ENCODE data around the gene BCL2L14. TPM values are rescaled to one million over a fixed set of nuclear protein-coding genes. Genes with fewer than 3 reads are reported as not detected.

Gene BCL2L14
- total RNA-seq, 1 experiment from 2014 or later: not detected

GRCh38 chr12:12083688-12084087 is 12.9 kb downstream of the BCL2L14 start:
- BruUV-seq (replicated peaks): no TSS peak
- CTCF ChIA-PET: interaction anchor here (0.5 to 5.0 kb wide), 6 partner anchors 226 to 543 kb away, joined by 3 to 51 read pairs (median 4); no protein-coding TSS in a partner anchor

GRCh38 chr12:12086362-12086761 is 15.6 kb downstream of the BCL2L14 start:
- Mint-ChIP-seq H3K9me3 (ENCODE audit: unreplicated experiment) (no peaks in the 10 kb centered on the region), H3K27ac (ENCODE audit: low read depth, unreplicated experiment) (no peak overlapping the region), H3K27me3 (ENCODE audit: insufficient read depth, unreplicated experiment) (no peaks in the 10 kb centered on the region), H3K4me1 (ENCODE audit: insufficient read depth, unreplicated experiment) (no peaks in the 10 kb centered on the region), H3K36me3 (ENCODE audit: insufficient read depth, unreplicated experiment) (no peaks in the 10 kb centered on the region), H3K4me3 (ENCODE audit: unreplicated experiment) (no peak overlapping the region)
- intact Hi-C loops (cut with micrococcal nuclease): no loop called here
- no TSS peak for BruUV-seq (replicated peaks)
- TF ChIP-seq CTCF (IDR thresholded peaks at IDR 0.05; ENCODE audit: unreplicated experiment): no peak
- no peak for DNase-seq (ENCODE audit: unreplicated experiment)
- CTCF ChIA-PET: interaction anchor here (0.5 to 3.3 kb wide), 4 partner anchors 49 to 273 kb away, joined by 3 to 10 read pairs (median 3); no protein-coding TSS in a partner anchor
- POLR2A ChIA-PET: interaction anchor here (0.6 kb wide), 1 partner anchor 271 kb away, joined by 4 read pairs; no protein-coding TSS in a partner anchor

More at GRCh38 chr12:12083688-12084087, 12.9 kb downstream of the BCL2L14 start:
- no peaks in the 10 kb centered on the region for H3K27me3 Mint-ChIP-seq (ENCODE audit: insufficient read depth, unreplicated experiment)
- intact Hi-C loops (cut with micrococcal nuclease): loop anchor here (5.0 kb wide), 1 partner anchor 529 kb away; the partner anchor contains the start of gene CREBL2
- no peaks in the 10 kb centered on the region for H3K36me3 Mint-ChIP-seq (ENCODE audit: insufficient read depth, unreplicated experiment)
- no peaks in the 10 kb centered on the region for H3K4me1 Mint-ChIP-seq (ENCODE audit: insufficient read depth, unreplicated experiment)
- H3K4me3 Mint-ChIP-seq (ENCODE audit: unreplicated experiment): no peak overlapping the region
- no peak for DNase-seq (ENCODE audit: unreplicated experiment)
- POLR2A ChIA-PET: no interaction called here
- no peaks in the 10 kb centered on the region for H3K9me3 Mint-ChIP-seq (ENCODE audit: unreplicated experiment)
- no peak overlapping the region for H3K27ac Mint-ChIP-seq (ENCODE audit: low read depth, unreplicated experiment)
- no peak for TF ChIP-seq CTCF (IDR thresholded peaks at IDR 0.05; ENCODE audit: unreplicated experiment)

GRCh38 chr12:12086973-12087692 is 16.4 kb downstream of the BCL2L14 start:
- intact Hi-C loops (cut with micrococcal nuclease): no loop called here
- no TSS peak for BruUV-seq (replicated peaks)
- Mint-ChIP-seq H3K4me1 (ENCODE audit: insufficient read depth, unreplicated experiment) (no peaks in the 10 kb centered on the region), H3K9me3 (ENCODE audit: unreplicated experiment) (no peaks in the 10 kb centered on the region), H3K4me3 (ENCODE audit: unreplicated experiment) (no peak overlapping the region), H3K27me3 (ENCODE audit: insufficient read depth, unreplicated experiment) (no peaks in the 10 kb centered on the region), H3K27ac (ENCODE audit: low read depth, unreplicated experiment) (no peak overlapping the region), H3K36me3 (ENCODE audit: insufficient read depth, unreplicated experiment) (no peaks in the 10 kb centered on the region)
- DNase-seq (ENCODE audit: unreplicated experiment): no peak
- TF ChIP-seq CTCF (IDR thresholded peaks at IDR 0.05; ENCODE audit: unreplicated experiment): no peak
- POLR2A ChIA-PET: interaction anchor here (1.0 kb wide), 1 partner anchor 9 kb away, joined by 3 read pairs; no protein-coding TSS in a partner anchor
- CTCF ChIA-PET: interaction anchor here (0.5 to 3.3 kb wide), 6 partner anchors 50 to 272 kb away, joined by 3 to 10 read pairs (median 3); no protein-coding TSS in a partner anchor

- BruUV-seq (replicated peaks): no TSS peak
- CTCF ChIA-PET: interaction anchor here (0.6 to 3.3 kb wide), 5 partner anchors 14 to 626 kb away, joined by 3 to 10 read pairs (median 3); no protein-coding TSS in a partner anchor
- POLR2A ChIA-PET: interaction anchor here (1.0 kb wide), 1 partner anchor 10 kb away, joined by 3 read pairs; no protein-coding TSS in a partner anchor
- Mint-ChIP-seq H3K27me3 (ENCODE audit: insufficient read depth, unreplicated experiment) (no peaks in the 10 kb centered on the region), H3K4me1 (ENCODE audit: insufficient read depth, unreplicated experiment) (peaks cover 2% of the 10 kb centered on the region), H3K4me3 (ENCODE audit: unreplicated experiment) (no peak overlapping the region), H3K27ac (ENCODE audit: low read depth, unreplicated experiment) (no peak overlapping the region), H3K9me3 (ENCODE audit: unreplicated experiment) (no peaks in the 10 kb centered on the region), H3K36me3 (ENCODE audit: insufficient read depth, unreplicated experiment) (no peaks in the 10 kb centered on the region)
- intact Hi-C loops (cut with micrococcal nuclease): no loop called here
- TF ChIP-seq CTCF (IDR thresholded peaks at IDR 0.05; ENCODE audit: unreplicated experiment): no peak
- no peak for DNase-seq (ENCODE audit: unreplicated experiment)
Observed at GRCh38 chr12:12087693-12088034, 16.9 kb downstream of the BCL2L14 start.
